PFSK-1 (cell line): ENCODE data around the gene VWA1.

Source experiments
- FOXP2 ChIP-seq: optimal IDR thresholded peaks from 2 replicates; pipeline ENCODE3; 2011; ENCODE audit warnings: borderline replicate concordance, control low read depth, inconsistent platforms; ENCODE audit not compliant: insufficient read depth; ENCODE audit errors: extremely low read length, extremely low read depth
- POLR2AphosphoS5 ChIP-seq: IDR thresholded peaks from 2 replicates; pipeline ENCODE4 v1.6.1; 2012; ENCODE audit warnings: low read depth, mild to moderate bottlenecking, control low read depth, low read length, moderate library complexity
- REST ChIP-seq, 2 experiments: IDR thresholded peaks; 2 replicates each; pipeline versions ENCODE4 v1.6.1 to v1.8.0; 2011 to 2012; ENCODE audit warnings: low read depth in 2 of 2, low read length in 2 of 2, control low read depth in 1 of 2, inconsistent platforms in 1 of 2, mild to moderate bottlenecking in 1 of 2, moderate library complexity in 1 of 2; ENCODE audit not compliant: insufficient read depth in 1 of 2
- SIN3A ChIP-seq: IDR thresholded peaks from 2 replicates; pipeline ENCODE4 v1.6.1; 2012; ENCODE audit warnings: mild to moderate bottlenecking, low read length, moderate library complexity, borderline replicate concordance; ENCODE audit not compliant: insufficient read depth
- TAF1 ChIP-seq: IDR thresholded peaks from 2 replicates; pipeline ENCODE4 v1.6.1; 2012; ENCODE audit warnings: low read length, control low read depth, borderline replicate concordance; ENCODE audit not compliant: insufficient read depth

Gene VWA1

GRCh38 chr1:1452882-1453281, 17.4 kb downstream of the VWA1 start:
- TF ChIP-seq POLR2AphosphoS5, result no peak
- TF ChIP-seq FOXP2, result no peak
- TF ChIP-seq SIN3A, result no peak
- TF ChIP-seq TAF1, result no peak
- no peak for TF ChIP-seq REST (IDR thresholded peaks at IDR 0.05; ENCODE audit: insufficient read depth in 1 of 2, low read depth in 2 of 2, low read length in 2 of 2)

DNA sequence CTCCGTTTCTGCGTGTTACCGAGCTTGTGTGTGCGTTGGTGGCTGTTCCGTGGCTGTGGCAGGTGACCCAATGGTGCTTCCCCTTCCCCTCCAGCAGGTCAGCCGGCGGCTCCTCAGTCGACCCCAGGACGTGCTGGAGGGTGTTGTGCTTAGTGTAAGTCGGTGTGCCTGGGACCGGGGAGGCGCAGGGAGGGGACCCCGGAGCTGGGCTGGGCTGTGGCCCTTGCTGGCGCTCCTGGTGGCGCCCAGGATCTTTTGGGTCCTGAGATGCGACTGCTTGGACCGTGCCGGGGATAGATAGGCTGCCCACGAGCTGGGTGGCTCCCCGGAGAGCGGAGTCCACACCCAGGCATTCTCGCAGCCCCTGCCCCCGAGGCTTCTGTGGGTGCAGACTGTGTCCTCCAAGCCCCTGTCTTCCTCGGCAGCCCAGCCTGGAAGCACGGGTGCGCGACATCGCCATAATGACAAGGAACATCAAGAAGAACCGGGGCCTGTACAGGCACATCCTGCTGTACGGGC, 19.9 kb downstream of the VWA1 start:
- TF ChIP-seq REST (IDR thresholded peaks at IDR 0.05; ENCODE audit: insufficient read depth in 1 of 2, low read depth in 2 of 2, low read length in 2 of 2), result no peak
- TF ChIP-seq POLR2AphosphoS5, result no peak
- TF ChIP-seq TAF1, result no peak
- TF ChIP-seq SIN3A, result no peak
- TF ChIP-seq FOXP2, result no peak

- TF ChIP-seq FOXP2 (no peak), REST (IDR thresholded peaks at IDR 0.05; ENCODE audit: insufficient read depth in 1 of 2, low read depth in 2 of 2, low read length in 2 of 2) (no peak), SIN3A (no peak), TAF1 (no peak), POLR2AphosphoS5 (no peak)
These were observed 25.1 kb downstream of the VWA1 start for GRCh38 chr1:1460540-1461130.

DNA sequence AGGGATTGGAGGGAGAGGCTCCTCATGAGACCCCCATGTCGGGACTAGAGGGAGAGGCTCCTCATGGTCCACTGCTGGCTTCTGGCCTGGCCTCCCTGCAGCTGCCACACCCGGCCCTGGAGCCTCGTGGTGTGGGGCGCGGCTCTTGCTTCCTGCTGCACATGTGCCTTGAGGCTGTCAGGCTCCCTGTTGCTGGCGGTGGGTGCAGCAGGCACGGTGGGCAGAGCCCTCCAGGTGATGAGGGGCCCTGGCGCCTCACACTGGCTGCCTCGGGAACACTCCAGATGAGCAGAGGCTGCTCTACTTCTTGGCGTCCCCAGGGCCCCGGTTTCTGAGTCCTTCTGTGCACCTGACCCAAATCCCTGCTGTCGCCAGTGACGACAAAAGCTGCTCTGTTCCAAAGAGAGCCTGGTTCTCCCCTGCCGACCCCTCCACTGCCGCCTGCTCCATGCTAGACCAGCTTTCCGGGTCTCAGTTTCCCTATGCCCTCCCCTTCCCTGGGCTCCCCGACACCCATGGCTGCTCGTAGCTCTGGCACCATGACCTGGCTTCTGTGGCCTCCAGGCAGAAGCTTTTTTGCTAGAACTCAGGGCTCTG, 26.3 kb downstream of the VWA1 start:
- no peak for TF ChIP-seq FOXP2
- no peak for TF ChIP-seq TAF1
- TF ChIP-seq REST (IDR thresholded peaks at IDR 0.05; ENCODE audit: insufficient read depth in 1 of 2, low read depth in 2 of 2, low read length in 2 of 2), result no peak
